ENCODE measurements around the gene ZSCAN32. TPM values are rescaled to one million over a fixed set of nuclear protein-coding genes. Genes with fewer than 3 reads are reported as not detected.

The ZSCAN32 gene
- total RNA-seq, 1 donor from 2014 or later, result 20.7 TPM

DNA sequence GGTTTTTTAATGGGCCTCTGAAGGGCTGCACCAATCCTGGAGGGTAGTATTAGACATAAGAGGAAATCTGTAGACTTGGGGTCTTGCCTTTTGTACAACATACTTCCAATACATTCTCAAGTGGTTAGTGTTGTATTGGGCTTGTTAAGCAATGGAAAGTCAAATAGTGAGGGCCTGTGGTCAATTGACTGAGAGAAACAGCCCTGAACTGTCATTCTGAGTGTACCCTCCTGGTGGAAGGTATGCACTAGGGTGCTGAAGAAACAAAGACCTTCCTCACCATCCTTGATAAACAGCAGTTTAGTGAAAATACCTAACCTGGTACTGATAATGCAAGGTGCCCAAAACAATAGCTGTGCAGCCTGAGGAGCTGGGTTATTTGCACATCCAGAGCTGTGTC, 22.9 kb downstream of the ZSCAN32 start:
- H3K27ac Mint-ChIP-seq (ENCODE audit: unreplicated experiment), result no peak overlapping the region
- no peak for FAIRE-seq

DNA sequence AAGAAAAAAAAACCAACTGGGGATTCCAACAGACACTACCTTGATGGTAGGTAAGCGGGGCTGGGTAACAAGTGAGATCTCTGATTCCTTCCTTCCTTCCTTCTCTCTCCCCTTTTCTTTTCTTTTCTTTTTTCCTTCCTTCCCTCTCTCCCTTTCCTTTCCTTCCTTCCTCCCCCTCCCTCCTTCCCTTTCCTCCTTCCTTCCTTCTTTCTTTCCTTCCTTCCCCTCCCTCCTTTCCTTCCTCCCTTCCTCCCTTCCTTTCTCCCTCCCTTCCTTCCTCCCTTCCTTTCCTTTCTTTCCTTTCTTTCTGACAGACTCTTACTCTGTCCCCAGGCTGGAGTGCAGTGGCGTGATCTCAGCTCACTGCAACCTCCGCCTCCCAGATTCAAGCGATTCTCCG, 25.1 kb downstream of the ZSCAN32 start:
- H3K9me3 Mint-ChIP-seq (ENCODE audit: unreplicated experiment), result peaks cover 53% of the 10 kb centered on the region
- H3K9me3 ChIP-seq (ENCODE audit: insufficient read depth, low read depth, low read length), result peaks cover 16% of the 10 kb centered on the region
- H3K4me3 Mint-ChIP-seq (ENCODE audit: unreplicated experiment), result no peak overlapping the region

More for the DNA sequence above, 22.9 kb downstream of the ZSCAN32 start:
- Mint-ChIP-seq H3K4me3 (ENCODE audit: unreplicated experiment) (no peak overlapping the region), H3K36me3 (ENCODE audit: low read depth, unreplicated experiment) (peaks cover 53% of the 10 kb centered on the region), H3K9me3 (ENCODE audit: unreplicated experiment) (peaks cover 75% of the 10 kb centered on the region), H3K4me1 (ENCODE audit: low read depth, unreplicated experiment) (no peaks in the 10 kb centered on the region), H3K27me3 (ENCODE audit: low read depth, unreplicated experiment) (peaks cover 42% of the 10 kb centered on the region)
- TF ChIP-seq, protein P1, sequence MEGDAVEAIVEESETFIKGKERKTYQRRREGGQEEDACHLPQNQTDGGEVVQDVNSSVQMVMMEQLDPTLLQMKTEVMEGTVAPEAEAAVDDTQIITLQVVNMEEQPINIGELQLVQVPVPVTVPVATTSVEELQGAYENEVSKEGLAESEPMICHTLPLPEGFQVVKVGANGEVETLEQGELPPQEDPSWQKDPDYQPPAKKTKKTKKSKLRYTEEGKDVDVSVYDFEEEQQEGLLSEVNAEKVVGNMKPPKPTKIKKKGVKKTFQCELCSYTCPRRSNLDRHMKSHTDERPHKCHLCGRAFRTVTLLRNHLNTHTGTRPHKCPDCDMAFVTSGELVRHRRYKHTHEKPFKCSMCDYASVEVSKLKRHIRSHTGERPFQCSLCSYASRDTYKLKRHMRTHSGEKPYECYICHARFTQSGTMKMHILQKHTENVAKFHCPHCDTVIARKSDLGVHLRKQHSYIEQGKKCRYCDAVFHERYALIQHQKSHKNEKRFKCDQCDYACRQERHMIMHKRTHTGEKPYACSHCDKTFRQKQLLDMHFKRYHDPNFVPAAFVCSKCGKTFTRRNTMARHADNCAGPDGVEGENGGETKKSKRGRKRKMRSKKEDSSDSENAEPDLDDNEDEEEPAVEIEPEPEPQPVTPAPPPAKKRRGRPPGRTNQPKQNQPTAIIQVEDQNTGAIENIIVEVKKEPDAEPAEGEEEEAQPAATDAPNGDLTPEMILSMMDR (IDR thresholded peaks at IDR 0.05; ENCODE audit: insufficient read depth, low read depth, low read length), result no peak
- no peak for TF ChIP-seq EZH2 (IDR thresholded peaks at IDR 0.05; ENCODE audit: insufficient read depth, low read length)
- no peak overlapping the region for H3K9ac ChIP-seq (ENCODE audit: low read length)
- no peaks in the 10 kb centered on the region for H3K27me3 ChIP-seq (ENCODE audit: insufficient read depth, low read length)
- no peak overlapping the region for H2AFZ ChIP-seq (ENCODE audit: low read depth, low read length)
- H3K9me3 ChIP-seq (ENCODE audit: insufficient read depth, low read depth, low read length), result peaks cover 35% of the 10 kb centered on the region
- DNase-seq (ENCODE audit: low read depth), result no peak
- H3K79me2 ChIP-seq (ENCODE audit: insufficient read depth, low read length), result peaks cover 2% of the 10 kb centered on the region
- peaks cover 14% of the 10 kb centered on the region for H3K36me3 ChIP-seq (ENCODE audit: insufficient read depth, low read length)
- H3K4me3 ChIP-seq (ENCODE audit: insufficient read depth, low read depth, low read length), result no peak overlapping the region
- no peaks in the 10 kb centered on the region for H4K20me1 ChIP-seq (ENCODE audit: insufficient read depth, low read length)
- no peak overlapping the region for H3K27ac ChIP-seq (ENCODE audit: low read depth, low read length)
- no peak overlapping the region for H3K4me2 ChIP-seq (ENCODE audit: low read length)
- H3K4me1 ChIP-seq (ENCODE audit: insufficient read depth, low read length), result no peaks in the 10 kb centered on the region

GRCh38 chr16:3369073-3369472, 31.7 kb downstream of the ZSCAN32 start:
- Histone ChIP-seq H3K4me3 (ENCODE audit: insufficient read depth, low read depth, low read length) (no peak overlapping the region), H3K27me3 (ENCODE audit: insufficient read depth, low read length) (no peaks in the 10 kb centered on the region), H4K20me1 (ENCODE audit: insufficient read depth, low read length) (no peaks in the 10 kb centered on the region), H3K9ac (ENCODE audit: low read length) (no peak overlapping the region), H3K36me3 (ENCODE audit: insufficient read depth, low read length) (no peaks in the 10 kb centered on the region), H3K79me2 (ENCODE audit: insufficient read depth, low read length) (no peaks in the 10 kb centered on the region), H3K27ac (ENCODE audit: low read depth, low read length) (no peak overlapping the region), H3K4me2 (ENCODE audit: low read length) (no peak overlapping the region), H3K9me3 (ENCODE audit: insufficient read depth, low read depth, low read length) (peaks cover 3% of the 10 kb centered on the region), H3K4me1 (ENCODE audit: insufficient read depth, low read length) (no peaks in the 10 kb centered on the region), H2AFZ (ENCODE audit: low read depth, low read length) (no peak overlapping the region)
- Mint-ChIP-seq H3K36me3 (ENCODE audit: low read depth, unreplicated experiment) (peaks cover 4% of the 10 kb centered on the region), H3K27me3 (ENCODE audit: low read depth, unreplicated experiment) (peaks cover 10% of the 10 kb centered on the region), H3K27ac (ENCODE audit: unreplicated experiment) (no peak overlapping the region), H3K4me1 (ENCODE audit: low read depth, unreplicated experiment) (no peaks in the 10 kb centered on the region), H3K4me3 (ENCODE audit: unreplicated experiment) (no peak overlapping the region), H3K9me3 (ENCODE audit: unreplicated experiment) (peaks cover 21% of the 10 kb centered on the region)
- TF ChIP-seq, protein P1 (IDR thresholded peaks at IDR 0.05; ENCODE audit: insufficient read depth, low read depth, low read length), result no peak
- TF ChIP-seq EZH2 (IDR thresholded peaks at IDR 0.05; ENCODE audit: insufficient read depth, low read length), result no peak
- FAIRE-seq, result no peak
- DNase-seq (ENCODE audit: low read depth), result no peak

More for the DNA sequence above, 25.1 kb downstream of the ZSCAN32 start:
- Mint-ChIP-seq H3K27me3 (ENCODE audit: low read depth, unreplicated experiment) (peaks cover 44% of the 10 kb centered on the region), H3K27ac (ENCODE audit: unreplicated experiment) (no peak overlapping the region), H3K4me1 (ENCODE audit: low read depth, unreplicated experiment) (no peaks in the 10 kb centered on the region), H3K36me3 (ENCODE audit: low read depth, unreplicated experiment) (peaks cover 32% of the 10 kb centered on the region)
- H3K36me3 ChIP-seq (ENCODE audit: insufficient read depth, low read length), result peaks cover 4% of the 10 kb centered on the region
- no peaks in the 10 kb centered on the region for H3K4me1 ChIP-seq (ENCODE audit: insufficient read depth, low read length)
- no peak overlapping the region for H3K4me3 ChIP-seq (ENCODE audit: insufficient read depth, low read depth, low read length)
- H3K9ac ChIP-seq (ENCODE audit: low read length), result no peak overlapping the region
- peaks cover 2% of the 10 kb centered on the region for H3K79me2 ChIP-seq (ENCODE audit: insufficient read depth, low read length)
- H3K27ac ChIP-seq (ENCODE audit: low read depth, low read length), result no peak overlapping the region
- no peak for DNase-seq (ENCODE audit: low read depth)
- no peak for FAIRE-seq
- TF ChIP-seq, protein P1 (IDR thresholded peaks at IDR 0.05; ENCODE audit: insufficient read depth, low read depth, low read length), result no peak
- TF ChIP-seq EZH2 (IDR thresholded peaks at IDR 0.05; ENCODE audit: insufficient read depth, low read length), result no peak
- no peaks in the 10 kb centered on the region for H4K20me1 ChIP-seq (ENCODE audit: insufficient read depth, low read length)
- no peak overlapping the region for H3K4me2 ChIP-seq (ENCODE audit: low read length)
- H3K27me3 ChIP-seq (ENCODE audit: insufficient read depth, low read length), result no peaks in the 10 kb centered on the region
- no peak overlapping the region for H2AFZ ChIP-seq (ENCODE audit: low read depth, low read length)

All from astrocyte (in vitro differentiated cells and primary cell).